Heart left ventricle (tissue), 13 donors: ENCODE results near the gene PCYT1A.

Source experiments
- POLR2A ChIP-seq, 2 donors: fragments of 450-650 bp; IDR thresholded peaks; one replicate each; pipeline ENCODE4 v1.6.1; 2017; ENCODE audit warnings: antibody characterized with exemption in 2 of 2, mild to moderate bottlenecking in 2 of 2, moderate library complexity in 2 of 2
- TF ChIP-seq, protein P1 (sequence below), 12 donors: fragments of 200-600 bp; sonication (generic) in 4 of 12; IDR thresholded peaks; one replicate each; pipeline versions ENCODE4 v1.5.0 to v1.8.0; 2018 to 2022; ENCODE audit warnings: antibody characterized with exemption in 12 of 12, mild to moderate bottlenecking in 5 of 12
- donor health status: ischemic (EF 13 %, LVEDD 7.1; RV severe dilation, severe dysfunction).
- donor health status: DM: no; HTN: yes; CAD: no.
- donor health status: DM: no; HTN: no; CAD: no.
- donor health status: ischemic (EF 25% LVEDD 6.9; RV normal size, moderate dysfunction).
- donor health status: ischemic (EF 25% LVEDD 5.7; RV mildly dilated, moderate dysfunction).
- donor health status: ischemic (EF 35%, LVEDD 5.7; RV mildly dilated, moderate dysfunction).
- donor health status: nonischemic (EF 11% LVEDD 7.7; RV severe dilation, severe dysfunction).
- donor health status: DM: yes; HTN: yes; CAD: no.
- donor health status: PGD.
- donor health status: ischemic (EF 29% LVEDD 5.4; RV normal size, mild dysfunction).
- donor health status: nonischemic (EF 23%, LVEDD 6.1; RV moderate dilation, normal function).

DNA sequence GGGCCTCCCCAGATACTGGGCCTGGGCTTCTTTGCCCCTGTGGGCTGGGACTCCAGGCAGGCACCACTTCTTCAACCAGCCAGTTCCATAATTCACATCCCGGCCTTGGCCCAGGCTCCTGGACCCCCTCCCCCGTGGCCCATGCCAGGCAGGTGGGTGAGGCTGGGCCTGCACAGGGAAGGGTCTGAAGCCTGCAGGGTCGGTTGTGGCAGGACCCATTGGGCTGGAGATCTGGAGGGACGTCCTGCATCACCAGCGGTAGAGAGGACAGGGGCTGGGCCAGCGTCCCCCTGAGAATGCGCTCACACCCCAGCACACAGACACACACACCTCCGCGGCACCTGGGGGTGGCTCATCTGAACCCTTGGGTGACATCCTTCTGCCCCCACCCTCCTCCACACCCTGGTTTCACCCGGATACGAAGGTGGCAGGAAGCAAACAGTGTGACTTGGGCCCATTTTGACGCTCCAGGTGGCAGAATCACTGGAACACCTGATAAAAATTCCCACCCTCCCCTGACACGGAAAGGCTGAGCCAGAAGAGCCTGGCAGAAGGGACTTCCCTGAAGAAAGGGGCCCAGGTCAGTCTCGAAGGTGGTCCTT, 91.8 kb downstream of the PCYT1A start:
- no peak for TF ChIP-seq POLR2A (IDR thresholded peaks at IDR 0.05)
- TF ChIP-seq, protein P1, sequence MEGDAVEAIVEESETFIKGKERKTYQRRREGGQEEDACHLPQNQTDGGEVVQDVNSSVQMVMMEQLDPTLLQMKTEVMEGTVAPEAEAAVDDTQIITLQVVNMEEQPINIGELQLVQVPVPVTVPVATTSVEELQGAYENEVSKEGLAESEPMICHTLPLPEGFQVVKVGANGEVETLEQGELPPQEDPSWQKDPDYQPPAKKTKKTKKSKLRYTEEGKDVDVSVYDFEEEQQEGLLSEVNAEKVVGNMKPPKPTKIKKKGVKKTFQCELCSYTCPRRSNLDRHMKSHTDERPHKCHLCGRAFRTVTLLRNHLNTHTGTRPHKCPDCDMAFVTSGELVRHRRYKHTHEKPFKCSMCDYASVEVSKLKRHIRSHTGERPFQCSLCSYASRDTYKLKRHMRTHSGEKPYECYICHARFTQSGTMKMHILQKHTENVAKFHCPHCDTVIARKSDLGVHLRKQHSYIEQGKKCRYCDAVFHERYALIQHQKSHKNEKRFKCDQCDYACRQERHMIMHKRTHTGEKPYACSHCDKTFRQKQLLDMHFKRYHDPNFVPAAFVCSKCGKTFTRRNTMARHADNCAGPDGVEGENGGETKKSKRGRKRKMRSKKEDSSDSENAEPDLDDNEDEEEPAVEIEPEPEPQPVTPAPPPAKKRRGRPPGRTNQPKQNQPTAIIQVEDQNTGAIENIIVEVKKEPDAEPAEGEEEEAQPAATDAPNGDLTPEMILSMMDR (IDR thresholded peaks at IDR 0.05) = no peak
